ENCODE measurements around the gene SAC3D1. TPM values are rescaled to one million over a fixed set of nuclear protein-coding genes. Genes with fewer than 3 reads are reported as not detected.

SAC3D1 gene
- total and polyA plus RNA-seq, 9 of the 15 experiments (the other 6 are each of a cell fraction or from before 2014, with no cell fraction given), result 0.20 to 35.2 (median 5.8) TPM

- TF ChIP-seq ZNF318 (IDR thresholded peaks at IDR 0.05; ENCODE audit: borderline replicate concordance in 1 of 2, low read depth in 1 of 2) (peak in 1 of 2 experiments; percentile 88; a peak in 2 of 4 replicates), ZNF696 (CRISPR knock-in tag; conservative IDR thresholded peaks at IDR 0.05) (no peak), GATAD2A (IDR thresholded peaks at IDR 0.05) (0 out of 2 replicates have a peak, but pooled peaks have one; percentile 52), JUND (IDR thresholded peaks at IDR 0.05; ENCODE audit: borderline replicate concordance, low read depth, low read length) (no peak), JUND (tag; IDR thresholded peaks at IDR 0.05; ENCODE audit: borderline replicate concordance, low read depth, low read length) (peak; percentile 9; the same call in 2 of the 3 replicates), PHF8 (IDR thresholded peaks at IDR 0.05; ENCODE audit: borderline replicate concordance, low read length) (peak; percentile 63; the same call in 1 of the 2 replicates), RBM39 (optimal IDR thresholded peaks at IDR 0.05; ENCODE audit: low read depth, low read length) (no peak), DEAF1 (CRISPR knock-in tag; IDR thresholded peaks at IDR 0.05) (peak; percentile 81), VEZF1 (CRISPR knock-in tag; IDR thresholded peaks at IDR 0.05) (peak; percentile 75), MIER1 (IDR thresholded peaks at IDR 0.05; ENCODE audit: low read depth) (peak; percentile 71; the same call in 1 of the 2 replicates), ZNF224 (CRISPR knock-in tag; IDR thresholded peaks at IDR 0.05) (no peak), GABPB1 (CRISPR knock-in tag; IDR thresholded peaks at IDR 0.05) (peak; percentile 77), ZKSCAN3 (CRISPR knock-in tag; IDR thresholded peaks at IDR 0.05) (no peak), RBFOX2 (IDR thresholded peaks at IDR 0.05; ENCODE audit: low read depth, low read length) (peak; percentile 74), NFIC (IDR thresholded peaks at IDR 0.05) (no peak), ZNF384 (IDR thresholded peaks at IDR 0.05; ENCODE audit: low read depth, low read length) (no peak), IFI16 (CRISPR knock-in tag; IDR thresholded peaks at IDR 0.05) (no peak), ARID1B (IDR thresholded peaks at IDR 0.05) (no peak; the same call in 1 of the 2 replicates)
These were observed 44.2 kb upstream of the SAC3D1 start, which contains the start of gene BATF2 (continued) for GRCh38 chr11:64996710-64997380.
